GM13976 (cell line): Measurements from ENCODE around the gene MAP3K21.

Source experiments
- DNase-seq: peaks from one replicate; pipeline ENCODE4 v3.0.0; 2012; ENCODE audit warnings: low spot score
- CTCF ChIP-seq: IDR thresholded peaks from 2 replicates; pipeline ENCODE4 v1.5.1; 2012; ENCODE audit warnings: borderline replicate concordance, mild to moderate bottlenecking; ENCODE audit not compliant: insufficient read depth; ENCODE audit errors: extremely low read depth, missing control alignments, control extremely low read depth
- in situ Hi-C: fragments of 300-500 bp; cut with MboI; formaldehyde crosslinking; loops from one replicate; pipeline ENCODE4 v1.12.0; 2022; ENCODE audit warnings: low sequenced_read_pairs, mixed read lengths, inconsistent platforms; ENCODE audit not compliant: unreplicated experiment

Gene MAP3K21

GRCh38 chr1:233320023-233320422 is 7.5 kb upstream of the MAP3K21 start:
- in situ Hi-C loops = no loop called here
- no peak for DNase-seq
- TF ChIP-seq CTCF = no peak

- TF ChIP-seq CTCF = no peak
- in situ Hi-C loops = no loop called here
- no peak for DNase-seq
Observed at GRCh38 chr1:233323718-233324117, 3.8 kb upstream of the MAP3K21 start.

GRCh38 chr1:233326319-233326718 is 1.2 kb upstream of the MAP3K21 start:
- in situ Hi-C loops = no loop called here
- no peak for DNase-seq
- TF ChIP-seq CTCF = no peak

- TF ChIP-seq CTCF = no peak
- peak; percentile 83 for DNase-seq
- in situ Hi-C loops = no loop called here
Observed at GRCh38 chr1:233326811-233327650, 493 bp upstream of the MAP3K21 start.

GRCh38 chr1:233328142-233328921 is 808 bp downstream of the MAP3K21 start:
- peak; percentile 36 for DNase-seq
- no peak for TF ChIP-seq CTCF
- in situ Hi-C loops = no loop called here

GRCh38 chr1:233331676-233332519 is 4.4 kb downstream of the MAP3K21 start:
- no peak for DNase-seq
- TF ChIP-seq CTCF = no peak

More at GRCh38 chr1:233331676-233332519, 4.4 kb downstream of the MAP3K21 start:
- in situ Hi-C loops = no loop called here
